Esophagus muscularis mucosa (tissue), 4 donors: ENCODE data around the gene SLC25A44. TPM values are rescaled to one million over a fixed set of nuclear protein-coding genes. Genes with fewer than 3 reads are reported as not detected.

Source experiments
- DNase-seq: peaks from one replicate; pipeline ENCODE4 v3.0.0-alpha.2; 2017; ENCODE audit errors: extremely low spot score
- H3K27ac ChIP-seq, 4 donors: fragments of 200-600 bp; sonication (generic); replicated peaks in 1 of 4; 1 replicate in 3 of 4; 2 replicates in 1 of 4; pipeline ENCODE4 v1.5.1; 2016 to 2019; ENCODE audit warnings: mild to moderate bottlenecking in 1 of 4
- H3K27me3 ChIP-seq, 4 donors: fragments of 200-600 bp; sonication (generic); one replicate each; pipeline versions ENCODE4 v1.5.1 to v1.6.0; 2016 to 2019
- H3K36me3 ChIP-seq, 4 donors: fragments of 200-600 bp; sonication (generic); one replicate each; pipeline ENCODE4 v1.5.1; 2016 to 2019
- H3K4me1 ChIP-seq, 4 donors: fragments of 200-600 bp; sonication (generic); one replicate each; pipeline ENCODE4 v1.5.1; 2016 to 2019
- H3K4me3 ChIP-seq, 4 donors: fragments of 200-600 bp; sonication (generic); 1 replicate in 2 of 4; 2 replicates in 2 of 4; pipeline ENCODE4 v1.5.1; 2016 to 2019; ENCODE audit warnings: mild to moderate bottlenecking in 4 of 4, moderate library complexity in 1 of 4
- H3K9me3 ChIP-seq, 4 donors: fragments of 200-600 bp; sonication (generic); 1 replicate in 3 of 4; 2 replicates in 1 of 4; pipeline ENCODE4 v1.5.1; 2016 to 2019
- EP300 ChIP-seq: sonication (generic); formaldehyde crosslinking; IDR thresholded peaks from one replicate; pipeline ENCODE4 v1.6.1; 2017; ENCODE audit warnings: antibody characterized with exemption
- POLR2A ChIP-seq: fragments of 450-650 bp; IDR thresholded peaks from one replicate; pipeline ENCODE4 v1.6.1; 2017; ENCODE audit warnings: antibody characterized with exemption, moderate library complexity, mild to moderate bottlenecking, low read depth
- POLR2AphosphoS5 ChIP-seq, 2 donors: sonication (generic); formaldehyde crosslinking; IDR thresholded peaks; one replicate each; pipeline ENCODE4 v1.6.1; 2017; ENCODE audit warnings: antibody characterized with exemption in 2 of 2
- WGBS: methylation state at CpG from one replicate; pipeline ENCODE4 v1.1.5; 2018; 5-methylcytosine and 5-hydroxymethylcytosine counted together
- intact Hi-C: fragments of 100-400 bp; cut with DNase I; formaldehyde crosslinking; loops from one replicate; pipeline ENCODE4 v1.15.1; 2023
- total RNA-seq, 4 donors: library from RNA; depleted of rRNA; stranded (reverse); fragments of >200 nt; gene quantifications; one replicate each; pipeline versions ENCODE4 v1.1.0 to v1.2.1, GENCODE V29; 2016
- TF ChIP-seq, protein P1 (sequence below), 3 experiments: fragments of 200-600 bp in 2 of 3; fragments of 450-650 bp in 1 of 3; sonication (generic) in 2 of 3; IDR thresholded peaks; one replicate each; pipeline ENCODE4 v1.5.1; 2017 to 2019; ENCODE audit warnings: antibody characterized with exemption in 3 of 3, mild to moderate bottlenecking in 2 of 3, moderate library complexity in 1 of 3

Gene SLC25A44, protein sequence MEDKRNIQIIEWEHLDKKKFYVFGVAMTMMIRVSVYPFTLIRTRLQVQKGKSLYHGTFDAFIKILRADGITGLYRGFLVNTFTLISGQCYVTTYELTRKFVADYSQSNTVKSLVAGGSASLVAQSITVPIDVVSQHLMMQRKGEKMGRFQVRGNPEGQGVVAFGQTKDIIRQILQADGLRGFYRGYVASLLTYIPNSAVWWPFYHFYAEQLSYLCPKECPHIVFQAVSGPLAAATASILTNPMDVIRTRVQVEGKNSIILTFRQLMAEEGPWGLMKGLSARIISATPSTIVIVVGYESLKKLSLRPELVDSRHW
- total RNA-seq: 10 to 100 TPM in 3 of 4 donors, 1 to 10 TPM in 1; 8.3 to 18.2 (median 15.0) TPM

DNA sequence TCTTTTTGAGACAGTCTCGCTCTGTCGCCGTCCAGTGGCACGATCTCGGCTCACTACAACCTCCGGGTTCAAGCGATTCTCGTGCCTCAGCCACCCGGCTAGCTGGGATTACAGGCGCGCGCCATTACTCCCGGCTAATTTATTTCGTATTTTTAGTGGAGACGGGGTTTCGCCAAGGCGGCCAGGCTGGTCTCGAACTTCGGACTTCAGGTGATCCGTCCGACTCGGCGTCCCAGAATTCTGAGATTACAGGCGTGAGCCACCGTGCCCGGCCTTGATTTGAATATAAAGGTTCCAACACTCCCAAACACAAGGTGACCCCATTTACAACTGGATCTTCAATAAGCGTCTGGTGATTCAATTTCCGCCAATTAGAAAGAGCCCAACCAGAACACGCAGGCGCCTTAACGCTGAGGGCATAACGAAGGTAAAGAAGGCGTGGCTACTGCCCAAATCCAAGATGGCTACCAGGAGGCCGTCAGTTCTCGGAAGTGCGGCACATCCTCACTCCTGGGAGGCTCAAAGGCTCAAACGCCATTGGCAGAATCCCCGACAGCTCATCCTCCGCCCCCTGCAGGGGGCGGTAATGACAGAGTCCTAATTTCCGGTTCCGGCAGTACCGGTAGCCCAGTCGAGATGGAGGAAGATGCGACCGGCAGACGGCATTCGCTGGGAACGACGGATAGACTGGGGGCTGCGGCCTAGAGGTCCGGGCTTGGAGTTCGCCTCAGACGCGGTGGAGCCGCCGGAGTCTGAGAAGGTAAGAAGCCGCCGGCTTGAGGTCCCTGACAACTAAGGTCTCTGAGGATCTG is at the start of gene SLC25A44:
TSS of gene SLC25A44 (plus strand) at position 617 of the 812 bp plus-strand sequence. CDS start 5,744 bp downstream, outside the sequence.
- no peaks in the 10 kb centered on the region for H3K9me3 ChIP-seq
- peak within 1 kb of the TSS; percentile 79 to 91 (median 84) for H3K27ac ChIP-seq
- peaks cover 23 to 43% (median 37%) of the 10 kb centered on the region in 4 donors for H3K4me1 ChIP-seq
- WGBS: 4% methylated on average over 41 of the region's 59 CpGs
- peak; percentile 91 to 93 for TF ChIP-seq POLR2AphosphoS5 (IDR thresholded peaks at IDR 0.05)
- TF ChIP-seq POLR2A: peak; percentile 44
- TF ChIP-seq EP300: no peak
- TF ChIP-seq, protein P1, sequence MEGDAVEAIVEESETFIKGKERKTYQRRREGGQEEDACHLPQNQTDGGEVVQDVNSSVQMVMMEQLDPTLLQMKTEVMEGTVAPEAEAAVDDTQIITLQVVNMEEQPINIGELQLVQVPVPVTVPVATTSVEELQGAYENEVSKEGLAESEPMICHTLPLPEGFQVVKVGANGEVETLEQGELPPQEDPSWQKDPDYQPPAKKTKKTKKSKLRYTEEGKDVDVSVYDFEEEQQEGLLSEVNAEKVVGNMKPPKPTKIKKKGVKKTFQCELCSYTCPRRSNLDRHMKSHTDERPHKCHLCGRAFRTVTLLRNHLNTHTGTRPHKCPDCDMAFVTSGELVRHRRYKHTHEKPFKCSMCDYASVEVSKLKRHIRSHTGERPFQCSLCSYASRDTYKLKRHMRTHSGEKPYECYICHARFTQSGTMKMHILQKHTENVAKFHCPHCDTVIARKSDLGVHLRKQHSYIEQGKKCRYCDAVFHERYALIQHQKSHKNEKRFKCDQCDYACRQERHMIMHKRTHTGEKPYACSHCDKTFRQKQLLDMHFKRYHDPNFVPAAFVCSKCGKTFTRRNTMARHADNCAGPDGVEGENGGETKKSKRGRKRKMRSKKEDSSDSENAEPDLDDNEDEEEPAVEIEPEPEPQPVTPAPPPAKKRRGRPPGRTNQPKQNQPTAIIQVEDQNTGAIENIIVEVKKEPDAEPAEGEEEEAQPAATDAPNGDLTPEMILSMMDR (IDR thresholded peaks at IDR 0.05): peak; percentile 36 to 61 (median 47)
- peak; percentile 99 for DNase-seq
- intact Hi-C loops: no loop called here
- peak within 1 kb of the TSS; percentile 80 to 96 (median 86) for H3K4me3 ChIP-seq
- no peaks in the 10 kb centered on the region for H3K27me3 ChIP-seq
- peaks cover under 1 to 15% (median 7%) of the 10 kb centered on the region in 4 donors for H3K36me3 ChIP-seq

DNA sequence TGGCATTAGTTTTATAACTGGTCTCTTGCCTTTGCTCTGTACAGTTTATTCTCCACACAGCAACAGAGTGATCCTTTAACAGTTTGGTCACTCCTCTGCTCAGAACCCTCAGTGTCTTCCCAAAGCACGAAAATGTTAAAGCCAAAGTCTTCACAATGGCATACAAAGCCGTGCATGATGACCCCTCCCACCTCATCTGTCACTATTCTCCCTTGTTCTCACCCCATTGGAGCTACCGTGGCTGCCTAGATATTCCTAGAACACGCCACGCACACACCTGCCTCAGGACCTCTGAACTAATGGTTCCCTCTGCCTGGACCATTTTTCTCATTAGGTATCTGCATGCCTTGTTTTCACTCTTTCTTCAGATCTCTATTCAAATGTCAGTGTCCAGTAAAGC is 49.2 kb upstream of the SLC25A44 start:
- peak overlapping the region in 3 of 4 donors; percentile 34 to 56 (median 50) for H3K27ac ChIP-seq
- H3K36me3 ChIP-seq: peaks cover 0 to 12% (median 9%) of the 10 kb centered on the region in 4 donors
- H3K4me1 ChIP-seq: peaks cover 34 to 66% (median 60%) of the 10 kb centered on the region in 4 donors
- peaks cover 0 to 11% (median 2%) of the 10 kb centered on the region in 4 donors for H3K27me3 ChIP-seq
- no peaks in the 10 kb centered on the region for H3K9me3 ChIP-seq
- TF ChIP-seq, protein P1 (IDR thresholded peaks at IDR 0.05): no peak
- TF ChIP-seq POLR2A (no peak), POLR2AphosphoS5 (IDR thresholded peaks at IDR 0.05) (no peak), EP300 (no peak)
- 66% methylated on average over 5 of the region's 5 CpGs for WGBS
- no peak overlapping the region for H3K4me3 ChIP-seq
- no peak for DNase-seq
- intact Hi-C loops: no loop called here

DNA sequence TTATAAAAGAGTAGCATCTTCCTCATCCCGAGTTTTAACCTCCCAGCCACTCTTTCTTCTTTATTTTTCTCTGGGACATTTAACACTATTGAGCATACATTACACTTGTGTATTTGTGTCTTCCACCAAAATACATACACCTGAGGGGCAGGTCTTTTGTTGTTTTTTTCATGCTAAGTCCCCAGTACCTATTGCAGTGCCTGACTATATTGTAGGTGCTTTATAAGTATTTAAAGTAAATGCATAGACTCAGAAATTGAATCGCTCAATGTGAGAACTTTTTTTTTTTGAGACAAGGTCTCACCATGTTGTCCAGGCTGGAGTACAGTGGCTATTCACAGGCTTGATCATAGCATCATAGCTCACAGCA is 48.3 kb upstream of the SLC25A44 start:
- Histone ChIP-seq H3K27me3 (peaks cover 0 to 20% (median 4%) of the 10 kb centered on the region in 4 donors), H3K27ac (no peak overlapping the region), H3K4me1 (peaks cover 29 to 58% (median 54%) of the 10 kb centered on the region in 4 donors), H3K36me3 (peaks cover 0 to 3% (median 1%) of the 10 kb centered on the region in 4 donors), H3K4me3 (no peak overlapping the region), H3K9me3 (no peaks in the 10 kb centered on the region)
- DNase-seq: no peak
- 66% methylated on average over 2 of the region's 2 CpGs for WGBS
- intact Hi-C loops: loop anchor here (1.0 kb wide), 1 partner anchor 80 kb away; no protein-coding TSS in a partner anchor
- TF ChIP-seq POLR2AphosphoS5 (IDR thresholded peaks at IDR 0.05) (no peak), POLR2A (no peak), EP300 (no peak)
- TF ChIP-seq, protein P1 (IDR thresholded peaks at IDR 0.05): no peak

DNA sequence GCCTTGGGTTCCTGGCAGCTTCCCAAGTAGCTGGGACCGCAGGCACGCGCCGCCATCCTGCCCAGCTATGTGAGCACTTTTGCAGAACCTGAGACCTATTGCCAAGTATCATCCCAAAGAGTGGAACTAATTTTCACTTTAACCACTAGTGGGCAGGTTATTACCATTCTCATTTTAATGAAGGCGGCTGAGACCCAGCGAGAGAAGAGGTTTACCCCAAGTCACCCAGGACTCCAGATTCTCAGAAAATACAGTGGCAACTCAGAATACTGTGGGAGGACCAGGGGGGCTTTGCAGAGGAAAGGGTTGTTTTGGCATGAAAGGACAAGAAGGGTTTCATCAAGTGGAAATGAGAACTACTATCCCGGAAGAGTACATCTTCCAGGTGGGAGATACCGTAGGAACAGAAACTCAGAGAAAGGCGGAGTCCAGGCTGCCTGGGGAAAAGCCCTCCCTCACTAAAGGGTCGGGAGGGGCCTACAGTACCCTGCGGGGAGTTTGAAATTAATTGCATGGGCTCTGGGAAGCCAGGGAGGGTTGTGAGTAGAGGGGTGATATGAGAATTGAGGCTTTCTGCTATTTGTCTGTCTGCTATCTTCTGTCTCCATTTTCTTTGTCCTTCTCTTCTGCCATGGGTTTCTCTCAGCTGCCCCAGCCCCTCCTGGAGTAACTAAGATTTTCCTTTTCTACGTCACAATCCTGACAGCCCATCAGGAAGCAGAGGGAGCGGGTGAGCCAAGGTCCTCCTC is 47.7 kb upstream of the SLC25A44 start:
- Histone ChIP-seq H3K9me3 (no peaks in the 10 kb centered on the region), H3K4me3 (peak overlapping the region in 3 of 4 donors; percentile 7 to 22 (median 13)), H3K27me3 (peaks cover 0 to 25% (median 4%) of the 10 kb centered on the region in 4 donors), H3K36me3 (no peaks in the 10 kb centered on the region), H3K27ac (peak overlapping the region in 1 of 4 donors; percentile 19), H3K4me1 (peaks cover 24 to 52% (median 48%) of the 10 kb centered on the region in 4 donors)
- DNase-seq: no peak
- 13% methylated on average over 13 of the region's 13 CpGs for WGBS
- intact Hi-C loops: loop anchor here (1.0 kb wide), 1 partner anchor 79 kb away; no protein-coding TSS in a partner anchor
- TF ChIP-seq EP300 (no peak), POLR2A (no peak), POLR2AphosphoS5 (IDR thresholded peaks at IDR 0.05) (peak; percentile 33 to 41)
- TF ChIP-seq, protein P1 (IDR thresholded peaks at IDR 0.05): peak; percentile 69 to 78 (median 76)
